ENCODE results near the gene NCKAP5. TPM values are rescaled to one million over a fixed set of nuclear protein-coding genes. Genes with fewer than 3 reads are reported as not detected.

The NCKAP5 gene
- total RNA-seq, 6 donors from 2014 or later: 22.1 to 51.1 (median 41.4) TPM

GRCh38 chr2:133504566-133505505 lies 63.4 kb downstream of the NCKAP5 start:
- ATAC-seq (ENCODE audit: low FRiP score in 2 of 2): no peak
- H3K36me3 ChIP-seq: no peaks in the 10 kb centered on the region
- DNase-seq: peak in 1 of 2 donors; percentile 11
- H3K27ac ChIP-seq: no peak overlapping the region
- TF ChIP-seq CTCF (IDR thresholded peaks at IDR 0.05): no peak
- no peak for TF ChIP-seq EP300 (IDR thresholded peaks at IDR 0.05)
- no peak for TF ChIP-seq POLR2AphosphoS5 (IDR thresholded peaks at IDR 0.05)
- TF ChIP-seq POLR2A (IDR thresholded peaks at IDR 0.05): no peak
- no peak overlapping the region for H3K4me3 ChIP-seq
- peaks cover 7 to 14% (median 8%) of the 10 kb centered on the region in 4 donors for H3K4me1 ChIP-seq
- WGBS, 2 donors: 56 to 65% methylated on average over 4 of the region's 4 CpGs
- H3K9me3 ChIP-seq: no peaks in the 10 kb centered on the region
- no peaks in the 10 kb centered on the region for H3K27me3 ChIP-seq

GRCh38 chr2:133503927-133504326 lies 64.3 kb downstream of the NCKAP5 start:
- no peak for TF ChIP-seq EP300 (IDR thresholded peaks at IDR 0.05)
- TF ChIP-seq CTCF (IDR thresholded peaks at IDR 0.05): no peak
- TF ChIP-seq POLR2AphosphoS5 (IDR thresholded peaks at IDR 0.05): no peak
- Histone ChIP-seq H3K36me3 (no peaks in the 10 kb centered on the region), H3K4me1 (peaks cover 7 to 14% (median 8%) of the 10 kb centered on the region in 4 donors), H3K27me3 (no peaks in the 10 kb centered on the region), H3K27ac (no peak overlapping the region), H3K4me3 (no peak overlapping the region), H3K9me3 (no peaks in the 10 kb centered on the region)
- 59 to 82% methylated on average over 1 of the region's 1 CpG for WGBS, 2 donors
- ATAC-seq (ENCODE audit: low FRiP score in 2 of 2) (no peak), DNase-seq (no peak)

GRCh38 chr2:133503323-133503722 lies 64.9 kb downstream of the NCKAP5 start:
- Histone ChIP-seq H3K4me1 (peaks cover 7 to 14% (median 8%) of the 10 kb centered on the region in 4 donors), H3K4me3 (no peak overlapping the region), H3K36me3 (no peaks in the 10 kb centered on the region), H3K27me3 (no peaks in the 10 kb centered on the region), H3K27ac (no peak overlapping the region), H3K9me3 (no peaks in the 10 kb centered on the region)
- DNase-seq: no peak
- no peak for TF ChIP-seq POLR2AphosphoS5 (IDR thresholded peaks at IDR 0.05)
- no peak for TF ChIP-seq CTCF (IDR thresholded peaks at IDR 0.05)
- no peak for TF ChIP-seq POLR2A (IDR thresholded peaks at IDR 0.05)
- no peak for TF ChIP-seq EP300 (IDR thresholded peaks at IDR 0.05)
- 87 to 97% methylated on average over 1 of the region's 1 CpG for WGBS, 2 donors
- no peak for ATAC-seq (ENCODE audit: low FRiP score in 2 of 2)

GRCh38 chr2:133502678-133503077 lies 65.6 kb downstream of the NCKAP5 start:
- no peak overlapping the region for H3K4me3 ChIP-seq
- TF ChIP-seq POLR2A (IDR thresholded peaks at IDR 0.05) (no peak), CTCF (IDR thresholded peaks at IDR 0.05) (no peak), POLR2AphosphoS5 (IDR thresholded peaks at IDR 0.05) (no peak), EP300 (IDR thresholded peaks at IDR 0.05) (no peak)
- no peaks in the 10 kb centered on the region for H3K9me3 ChIP-seq
- ATAC-seq (ENCODE audit: low FRiP score in 2 of 2) (no peak), DNase-seq (no peak)
- no peaks in the 10 kb centered on the region for H3K36me3 ChIP-seq
- peaks cover 7 to 14% (median 8%) of the 10 kb centered on the region in 4 donors for H3K4me1 ChIP-seq
- no peaks in the 10 kb centered on the region for H3K27me3 ChIP-seq
- H3K27ac ChIP-seq: no peak overlapping the region
- WGBS, 2 donors: 94 to 98% methylated on average over 7 of the region's 7 CpGs

All from upper lobe of left lung (tissue), 6 donors.